ENCODE results near the gene RC3H1.
"Not testable (repeated sequence)": the region's sequence is repeated elsewhere in the genome, so short reads cannot be mapped to it uniquely, and the experiment has no call there.

The RC3H1 gene

GRCh38 chr1:173954179-173954578, 68.0 kb downstream of the RC3H1 start:
- no peaks in the 10 kb centered on the region for H3K4me1 Mint-ChIP-seq
- H3K27ac Mint-ChIP-seq, result no peak overlapping the region
- no peak for TF ChIP-seq CTCF (IDR thresholded peaks at IDR 0.05)
- no peak overlapping the region for H3K4me3 Mint-ChIP-seq
- no peaks in the 10 kb centered on the region for H3K27me3 Mint-ChIP-seq (ENCODE audit: low read depth, poor library complexity)
- H3K9me3 Mint-ChIP-seq, result no peaks in the 10 kb centered on the region
- H3K36me3 Mint-ChIP-seq (ENCODE audit: low read depth), result peaks cover 75% of the 10 kb centered on the region
- DNase-seq, result no peak

- Mint-ChIP-seq H3K27me3 (ENCODE audit: low read depth, poor library complexity) (no peaks in the 10 kb centered on the region), H3K9me3 (no peaks in the 10 kb centered on the region), H3K27ac (no peak overlapping the region), H3K4me3 (no peak overlapping the region), H3K4me1 (no peaks in the 10 kb centered on the region), H3K36me3 (ENCODE audit: low read depth) (peaks cover 64% of the 10 kb centered on the region)
- DNase-seq, result no peak
- TF ChIP-seq CTCF (IDR thresholded peaks at IDR 0.05), result no peak
These were observed 73.6 kb downstream of the RC3H1 start for GRCh38 chr1:173948594-173948993.

- Mint-ChIP-seq H3K4me3 (no peak overlapping the region), H3K9me3 (no peaks in the 10 kb centered on the region), H3K4me1 (no peaks in the 10 kb centered on the region), H3K36me3 (ENCODE audit: low read depth) (peaks cover 68% of the 10 kb centered on the region), H3K27ac (no peak overlapping the region), H3K27me3 (ENCODE audit: low read depth, poor library complexity) (no peaks in the 10 kb centered on the region)
- DNase-seq, result no peak
- TF ChIP-seq CTCF (IDR thresholded peaks at IDR 0.05), result no peak
These were observed 75.7 kb downstream of the RC3H1 start for GRCh38 chr1:173946380-173946921.

GRCh38 chr1:173937062-173937461, 85.1 kb downstream of the RC3H1 start:
- Mint-ChIP-seq H3K9me3 (no peaks in the 10 kb centered on the region), H3K4me1 (no peaks in the 10 kb centered on the region), H3K36me3 (ENCODE audit: low read depth) (peaks cover 50% of the 10 kb centered on the region), H3K27ac (no peak overlapping the region), H3K27me3 (ENCODE audit: low read depth, poor library complexity) (no peaks in the 10 kb centered on the region), H3K4me3 (no peak overlapping the region)
- no peak for DNase-seq
- TF ChIP-seq CTCF (IDR thresholded peaks at IDR 0.05), result no peak

- DNase-seq, result no peak
- TF ChIP-seq CTCF (IDR thresholded peaks at IDR 0.05), result no peak
- Mint-ChIP-seq H3K27ac (no peak overlapping the region), H3K36me3 (ENCODE audit: low read depth) (peaks cover 50% of the 10 kb centered on the region), H3K27me3 (ENCODE audit: low read depth, poor library complexity) (no peaks in the 10 kb centered on the region), H3K9me3 (no peaks in the 10 kb centered on the region), H3K4me3 (no peak overlapping the region), H3K4me1 (no peaks in the 10 kb centered on the region)
These were observed 87.7 kb downstream of the RC3H1 start for GRCh38 chr1:173934440-173934839.

- H3K4me1 Mint-ChIP-seq; H3K4me3 Mint-ChIP-seq; DNase-seq; H3K27ac Mint-ChIP-seq; H3K9me3 Mint-ChIP-seq; H3K27me3 Mint-ChIP-seq (ENCODE audit: low read depth, poor library complexity): not testable (repeated sequence)
- peaks cover 30% of the 10 kb centered on the region for H3K36me3 Mint-ChIP-seq (ENCODE audit: low read depth)
These were observed 91.6 kb downstream of the RC3H1 start for GRCh38 chr1:173930541-173930940.

Data from nephron progenitor cell (in vitro differentiated cells).